K562 (cell line): Measurements from ENCODE around the gene IQCN. TPM values are rescaled to one million over a fixed set of nuclear protein-coding genes. Genes with fewer than 3 reads are reported as not detected.
A peak's percentile ranks its signal among the peaks of the same experiment; 100 is the strongest.

Experiments used
- BRD9 ChIP-seq: fragments of 450-650 bp; IDR thresholded peaks from 2 replicates; pipeline ENCODE4 v1.6.1; 2018; ENCODE audit warnings: low read depth; ENCODE audit not compliant: partially characterized antibody
- ETV1 ChIP-seq: fragments of 450-650 bp; conservative IDR thresholded peaks from 2 replicates; pipeline ENCODE4 v1.6.1; 2016; ENCODE audit warnings: missing genetic modification characterization, control low read depth, low read depth, missing compliant biosample characterization
- FOXA1 ChIP-seq: fragments of 450-650 bp; IDR thresholded peaks from 2 replicates; pipeline ENCODE4 v1.6.1; 2016; ENCODE audit warnings: mild to moderate bottlenecking, borderline replicate concordance
- GATA2 ChIP-seq: sonication (generic); formaldehyde crosslinking; IDR thresholded peaks from 2 replicates; pipeline ENCODE4 v1.4.0; 2020; ENCODE audit warnings: mild to moderate bottlenecking, missing genetic modification reagents
- HMGN3 ChIP-seq: IDR thresholded peaks from 2 replicates; pipeline ENCODE4 v1.6.1; 2011; ENCODE audit warnings: borderline replicate concordance, low read depth, mild to moderate bottlenecking, mixed read lengths, low read length; ENCODE audit not compliant: insufficient read length; ENCODE audit errors: extremely low read depth
- HSF4 ChIP-seq: fragments of 250-450 bp; sonication (Bioruptor Pico); IDR thresholded peaks from 2 replicates; pipeline ENCODE4 v2.1.2; 2022; ENCODE audit warnings: mild to moderate bottlenecking, moderate library complexity, borderline replicate concordance
- KLF13 ChIP-seq: fragments of 450-650 bp; IDR thresholded peaks from 2 replicates; pipeline ENCODE4 v1.6.1; 2016; ENCODE audit warnings: missing genetic modification characterization, low read depth, mild to moderate bottlenecking, missing compliant biosample characterization, moderate library complexity, borderline replicate concordance
- L3MBTL2 ChIP-seq: fragments of 450-650 bp; IDR thresholded peaks from 2 replicates; pipeline ENCODE4 v1.6.1; 2016; ENCODE audit warnings: mild to moderate bottlenecking, moderate library complexity
- PCBP1 ChIP-seq: fragments of 200-400 bp; formaldehyde crosslinking; IDR thresholded peaks from 2 replicates; pipeline ENCODE4 v1.6.1; 2018; ENCODE audit warnings: mild to moderate bottlenecking, low read depth, low read length; ENCODE audit not compliant: poor library complexity, severe bottlenecking
- PHB2 ChIP-seq: fragments of 450-650 bp; IDR thresholded peaks from 2 replicates; pipeline ENCODE4 v1.6.1; 2017; ENCODE audit warnings: low read depth
- POLR2B ChIP-seq: fragments of 450-650 bp; IDR thresholded peaks from 2 replicates; pipeline ENCODE4 v1.6.1; 2018; ENCODE audit warnings: low read depth; ENCODE audit not compliant: partially characterized antibody
- RFX7 ChIP-seq: fragments of 250-450 bp; sonication (Bioruptor Pico); IDR thresholded peaks from 2 replicates; pipeline ENCODE4 v1.5.1; 2021; ENCODE audit warnings: mild to moderate bottlenecking
- SMAD4 ChIP-seq: fragments of 250-450 bp; sonication (Bioruptor Pico); conservative IDR thresholded peaks from 2 replicates; pipeline ENCODE4 v1.8.0; 2021; ENCODE audit warnings: inconsistent platforms, mild to moderate bottlenecking, moderate library complexity
- THRAP3 ChIP-seq: fragments of 450-650 bp; IDR thresholded peaks from 2 replicates; pipeline ENCODE4 v1.6.1; 2016; ENCODE audit warnings: mild to moderate bottlenecking, inconsistent platforms, borderline replicate concordance
- XRCC5 ChIP-seq: fragments of 200-400 bp; formaldehyde crosslinking; IDR thresholded peaks from 2 replicates; pipeline ENCODE4 v1.6.1; 2017; ENCODE audit warnings: low read depth, mild to moderate bottlenecking, low read length
- ZNF311 ChIP-seq: fragments of 250-450 bp; sonication (Bioruptor Pico); IDR thresholded peaks from 2 replicates; pipeline ENCODE4 v1.4.0; 2020; ENCODE audit warnings: mild to moderate bottlenecking, moderate library complexity
- ZNF347 ChIP-seq: fragments of 450-650 bp; formaldehyde crosslinking; IDR thresholded peaks from 2 replicates; pipeline ENCODE4 v1.4.0; 2020; ENCODE audit warnings: low read depth, mild to moderate bottlenecking, moderate library complexity
- ZNF77 ChIP-seq: fragments of 250-450 bp; sonication (Bioruptor Pico); IDR thresholded peaks from 2 replicates; pipeline ENCODE4 v1.5.0; 2020
- polyA plus RNA-seq, 8 experiments: library from polyadenylated mRNA; depleted of rRNA in 4 of 8; stranded (reverse) in 5 of 8; unstranded in 3 of 8; fragments of >200 nt; fragmentation: Nextera tagmentation in 2 of 8; fragmentation: Illumina TruSeq in 1 of 8; extraction: Ambion mirVana in 2 of 8; extraction: Trizol in 1 of 8; gene quantifications; 2 replicates each; pipeline versions ENCODE4 v1.2.1 to v1.2.3, GENCODE V29; 2011 to 2014; ENCODE audit warnings: inconsistent platforms in 1 of 8, missing spikeins in 1 of 8
- total RNA-seq, 7 experiments: library from RNA; depleted of rRNA in 6 of 7; stranded (reverse); fragments of >200 nt in 6 of 7; fragmentation: Illumina TruSeq in 2 of 7; extraction: Trizol in 2 of 7; gene quantifications; 2 replicates each; pipeline versions ENCODE4 v1.2.1 to v1.2.3, GENCODE V29; 2011 to 2021; ENCODE audit warnings: low replicate concordance in 1 of 7
- TF ChIP-seq, protein P1 (sequence below): sonication (generic); formaldehyde crosslinking; IDR thresholded peaks from 2 replicates; pipeline ENCODE4 v1.8.0; 2022; ENCODE audit warnings: mild to moderate bottlenecking, missing genetic modification reagents, borderline replicate concordance
- TF ChIP-seq, protein P2 (sequence below): fragments of 450-650 bp; conservative IDR thresholded peaks from 2 replicates; pipeline ENCODE4 v1.6.1; 2016; ENCODE audit warnings: missing genetic modification characterization, low read depth, mild to moderate bottlenecking, control low read depth, missing compliant biosample characterization
- TF ChIP-seq, protein P3 (sequence below): fragments of 450-650 bp; formaldehyde crosslinking; IDR thresholded peaks from 2 replicates; pipeline ENCODE4 v1.4.0; 2020; ENCODE audit warnings: mild to moderate bottlenecking, moderate library complexity
- TF ChIP-seq, protein P4 (sequence below): fragments of 450-650 bp; IDR thresholded peaks from 2 replicates; pipeline ENCODE4 v1.6.1; 2018; ENCODE audit warnings: mild to moderate bottlenecking, low read depth; ENCODE audit not compliant: partially characterized antibody

Gene IQCN
- total and polyA plus RNA-seq, 9 of the 15 experiments (the other 6 are each of a cell fraction or from before 2014, with no cell fraction given) = 0.01 to 0.07 (median 0.04) TPM; not detected in 3

DNA sequence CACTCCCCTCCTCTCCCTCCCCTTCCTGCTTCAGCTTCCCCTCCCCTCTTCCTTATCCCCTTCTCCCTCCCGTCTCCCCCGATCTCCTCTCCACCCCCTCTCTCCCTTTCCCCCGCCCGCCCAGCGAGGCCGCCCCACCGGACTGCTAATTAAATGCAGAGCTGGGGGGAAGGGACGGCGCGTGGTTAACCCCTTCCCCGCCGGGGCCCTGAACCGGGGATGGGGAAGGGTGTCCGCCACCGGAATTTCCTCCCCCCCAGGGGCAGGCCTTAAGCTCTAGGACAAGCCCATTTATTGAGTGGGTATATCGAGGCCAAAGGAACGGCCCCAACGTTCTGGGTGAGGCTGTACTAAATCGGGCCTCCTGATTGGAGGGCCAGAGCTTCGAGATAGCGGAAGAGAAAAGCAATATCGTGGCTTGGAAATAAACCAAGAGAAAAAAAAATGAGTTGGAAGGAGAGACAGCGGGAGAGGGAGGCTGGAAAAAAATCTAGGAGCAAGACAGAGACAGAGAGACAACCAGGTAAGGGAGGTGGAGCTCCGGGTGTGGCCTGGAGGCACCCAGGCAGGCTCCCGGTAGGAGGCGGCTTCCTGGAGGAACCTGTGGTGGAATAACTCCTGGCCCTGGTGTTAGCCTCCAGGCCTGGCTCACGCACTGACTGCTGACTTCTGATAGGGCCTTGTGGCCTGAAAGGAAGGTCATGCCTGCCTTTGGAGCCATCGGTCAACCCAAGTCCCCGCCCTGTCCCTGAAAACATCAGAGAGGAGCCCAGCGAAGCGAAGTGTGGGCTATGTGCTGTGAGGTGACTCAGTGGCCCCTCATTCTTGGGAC is 18.8 kb upstream of the IQCN start (continued):
- TF ChIP-seq PHB2 = no peak
- no peak for TF ChIP-seq FOXA1
- no peak for TF ChIP-seq PCBP1
- TF ChIP-seq HSF4 = no peak
- TF ChIP-seq, protein P1, sequence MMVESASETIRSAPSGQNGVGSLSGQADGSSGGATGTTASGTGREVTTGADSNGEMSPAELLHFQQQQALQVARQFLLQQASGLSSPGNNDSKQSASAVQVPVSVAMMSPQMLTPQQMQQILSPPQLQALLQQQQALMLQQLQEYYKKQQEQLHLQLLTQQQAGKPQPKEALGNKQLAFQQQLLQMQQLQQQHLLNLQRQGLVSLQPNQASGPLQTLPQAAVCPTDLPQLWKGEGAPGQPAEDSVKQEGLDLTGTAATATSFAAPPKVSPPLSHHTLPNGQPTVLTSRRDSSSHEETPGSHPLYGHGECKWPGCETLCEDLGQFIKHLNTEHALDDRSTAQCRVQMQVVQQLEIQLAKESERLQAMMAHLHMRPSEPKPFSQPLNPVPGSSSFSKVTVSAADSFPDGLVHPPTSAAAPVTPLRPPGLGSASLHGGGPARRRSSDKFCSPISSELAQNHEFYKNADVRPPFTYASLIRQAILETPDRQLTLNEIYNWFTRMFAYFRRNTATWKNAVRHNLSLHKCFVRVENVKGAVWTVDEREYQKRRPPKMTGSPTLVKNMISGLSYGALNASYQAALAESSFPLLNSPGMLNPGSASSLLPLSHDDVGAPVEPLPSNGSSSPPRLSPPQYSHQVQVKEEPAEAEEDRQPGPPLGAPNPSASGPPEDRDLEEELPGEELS (CRISPR knock-in tag) = no peak
- no peak for TF ChIP-seq KLF13
- no peak for TF ChIP-seq HMGN3
- no peak for TF ChIP-seq THRAP3
- TF ChIP-seq, protein P2, sequence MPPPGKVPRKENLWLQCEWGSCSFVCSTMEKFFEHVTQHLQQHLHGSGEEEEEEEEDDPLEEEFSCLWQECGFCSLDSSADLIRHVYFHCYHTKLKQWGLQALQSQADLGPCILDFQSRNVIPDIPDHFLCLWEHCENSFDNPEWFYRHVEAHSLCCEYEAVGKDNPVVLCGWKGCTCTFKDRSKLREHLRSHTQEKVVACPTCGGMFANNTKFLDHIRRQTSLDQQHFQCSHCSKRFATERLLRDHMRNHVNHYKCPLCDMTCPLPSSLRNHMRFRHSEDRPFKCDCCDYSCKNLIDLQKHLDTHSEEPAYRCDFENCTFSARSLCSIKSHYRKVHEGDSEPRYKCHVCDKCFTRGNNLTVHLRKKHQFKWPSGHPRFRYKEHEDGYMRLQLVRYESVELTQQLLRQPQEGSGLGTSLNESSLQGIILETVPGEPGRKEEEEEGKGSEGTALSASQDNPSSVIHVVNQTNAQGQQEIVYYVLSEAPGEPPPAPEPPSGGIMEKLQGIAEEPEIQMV = no peak
- TF ChIP-seq L3MBTL2 = peak; percentile 68
- TF ChIP-seq ZNF347 (CRISPR knock-in tag) = no peak
- no peak for TF ChIP-seq ZNF311
- no peak for TF ChIP-seq GATA2 (CRISPR knock-in tag)
- peak; percentile 55 for TF ChIP-seq POLR2B
- peak; percentile 83 for TF ChIP-seq ETV1
- no peak for TF ChIP-seq ZNF77 (CRISPR knock-in tag)
- TF ChIP-seq BRD9 = peak; percentile 32
- TF ChIP-seq, protein P3, sequence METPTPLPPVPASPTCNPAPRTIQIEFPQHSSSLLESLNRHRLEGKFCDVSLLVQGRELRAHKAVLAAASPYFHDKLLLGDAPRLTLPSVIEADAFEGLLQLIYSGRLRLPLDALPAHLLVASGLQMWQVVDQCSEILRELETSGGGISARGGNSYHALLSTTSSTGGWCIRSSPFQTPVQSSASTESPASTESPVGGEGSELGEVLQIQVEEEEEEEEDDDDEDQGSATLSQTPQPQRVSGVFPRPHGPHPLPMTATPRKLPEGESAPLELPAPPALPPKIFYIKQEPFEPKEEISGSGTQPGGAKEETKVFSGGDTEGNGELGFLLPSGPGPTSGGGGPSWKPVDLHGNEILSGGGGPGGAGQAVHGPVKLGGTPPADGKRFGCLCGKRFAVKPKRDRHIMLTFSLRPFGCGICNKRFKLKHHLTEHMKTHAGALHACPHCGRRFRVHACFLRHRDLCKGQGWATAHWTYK (CRISPR knock-in tag) = no peak
- TF ChIP-seq XRCC5 = peak; percentile 79
- no peak for TF ChIP-seq RFX7 (CRISPR knock-in tag)
- TF ChIP-seq, protein P4, sequence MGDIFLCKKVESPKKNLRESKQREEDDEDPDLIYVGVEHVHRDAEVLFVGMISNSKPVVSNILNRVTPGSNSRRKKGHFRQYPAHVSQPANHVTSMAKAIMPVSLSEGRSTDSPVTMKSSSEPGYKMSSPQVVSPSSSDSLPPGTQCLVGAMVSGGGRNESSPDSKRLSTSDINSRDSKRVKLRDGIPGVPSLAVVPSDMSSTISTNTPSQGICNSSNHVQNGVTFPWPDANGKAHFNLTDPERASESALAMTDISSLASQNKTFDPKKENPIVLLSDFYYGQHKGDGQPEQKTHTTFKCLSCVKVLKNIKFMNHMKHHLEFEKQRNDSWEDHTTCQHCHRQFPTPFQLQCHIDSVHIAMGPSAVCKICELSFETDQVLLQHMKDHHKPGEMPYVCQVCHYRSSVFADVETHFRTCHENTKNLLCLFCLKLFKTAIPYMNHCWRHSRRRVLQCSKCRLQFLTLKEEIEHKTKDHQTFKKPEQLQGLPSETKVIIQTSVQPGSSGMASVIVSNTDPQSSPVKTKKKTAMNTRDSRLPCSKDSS = no peak
- peak; percentile 24; the same call in 1 of the 2 replicates for TF ChIP-seq SMAD4 (CRISPR knock-in tag)
